Cardiac septum (tissue), 1 donor: ENCODE data around the gene CRACDL. TPM values are rescaled to one million over a fixed set of nuclear protein-coding genes. Genes with fewer than 3 reads are reported as not detected.
"Not testable (repeated sequence)": the region's sequence is repeated elsewhere in the genome, so short reads cannot be mapped to it uniquely, and the experiment has no call there.

ENCODE experiments used
- DNase-seq: peaks from one replicate; pipeline ENCODE4 v3.0.0-alpha.2; 2020; ENCODE audit warnings: low spot score
- intact Hi-C: fragments of 100-400 bp; cut with DNase I; formaldehyde crosslinking; loops from one replicate; pipeline ENCODE4 v1.14.0; 2022
- total RNA-seq: library from RNA; stranded (reverse); fragmentation: NEBNext Ultra II Directional; extraction: Animal tissue kit (Norgen Biotek cat#: 25700); gene quantifications from one replicate; pipeline ENCODE4 v1.2.1, GENCODE V29; 2021
- donor health status: DM: no; HTN: no; CAD: no.

The CRACDL gene
- total RNA-seq, 1 donor from 2014 or later = 3.3 TPM

DNA sequence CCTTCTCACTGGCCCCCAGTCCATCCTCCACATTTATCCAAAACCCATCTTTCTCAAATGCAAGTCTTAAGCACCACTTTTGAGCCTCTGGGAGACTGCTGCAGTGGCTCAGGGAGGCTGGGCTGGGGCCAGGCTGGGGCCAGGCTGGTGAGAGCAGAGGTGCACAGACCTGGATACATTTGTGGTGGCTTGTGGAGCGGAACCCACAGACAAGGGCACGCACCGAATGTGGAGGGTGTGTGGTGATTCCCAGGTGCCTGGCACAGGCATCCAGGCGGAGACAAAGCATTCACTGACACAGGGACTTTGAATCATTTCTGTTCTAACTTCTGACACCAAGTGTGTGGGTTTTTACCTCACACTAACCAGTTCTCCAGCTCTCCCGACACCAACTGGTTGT is 162.9 kb downstream of the CRACDL start:
- DNase-seq = no peak
- intact Hi-C loops = no loop called here

DNA sequence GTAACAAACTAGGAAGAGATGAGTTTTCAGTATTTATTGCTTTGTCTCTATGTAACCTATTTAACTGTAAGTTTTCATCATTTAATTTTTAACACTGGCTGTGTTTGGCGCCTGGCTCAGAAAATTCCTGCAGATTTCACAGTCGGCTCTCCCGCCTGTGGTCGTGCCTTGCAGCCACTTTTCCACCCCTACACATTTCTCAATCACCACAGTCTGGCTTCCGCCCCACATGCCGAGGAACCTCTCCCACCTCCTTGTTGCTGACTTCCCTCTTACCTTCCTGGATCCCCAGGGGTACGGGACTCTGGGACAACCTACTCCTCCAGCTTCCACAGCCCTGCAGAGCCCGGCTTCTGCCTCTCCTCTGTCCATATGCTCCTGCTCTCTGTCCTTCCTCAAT is 163.5 kb downstream of the CRACDL start:
- intact Hi-C loops = no loop called here
- no peak for DNase-seq

GRCh38 chr2:98771721-98772524 is 164.1 kb downstream of the CRACDL start:
- DNase-seq = no peak
- intact Hi-C loops = no loop called here

- intact Hi-C loops = no loop called here
- DNase-seq = no peak
Measured at GRCh38 chr2:98771264-98771663, 164.8 kb downstream of the CRACDL start.

DNA sequence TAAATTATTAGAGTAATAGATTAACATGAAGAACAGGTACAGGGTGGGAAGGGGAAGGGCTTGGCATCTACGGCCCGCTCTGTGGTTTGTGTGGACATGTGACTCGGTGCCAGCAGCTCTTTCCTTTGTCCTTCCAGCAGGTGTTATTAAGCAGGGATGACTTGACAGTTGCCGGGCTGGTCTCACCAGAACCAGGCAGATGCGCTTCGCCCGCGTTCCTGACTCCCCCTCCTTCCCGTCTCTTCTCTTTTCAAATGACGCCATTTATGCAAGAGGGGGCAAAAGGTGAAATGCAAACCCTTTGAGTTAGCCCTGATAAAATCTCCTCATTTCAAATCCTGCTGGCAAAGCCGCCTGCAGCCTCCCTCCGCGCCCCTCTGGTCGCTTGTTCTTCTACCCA is 166.2 kb downstream of the CRACDL start:
- DNase-seq = no peak
- intact Hi-C loops = no loop called here

GRCh38 chr2:98769114-98769476 is 166.9 kb downstream of the CRACDL start:
- no peak for DNase-seq
- intact Hi-C loops = no loop called here

GRCh38 chr2:98768384-98769113 is 167.5 kb downstream of the CRACDL start:
- intact Hi-C loops = no loop called here
- no peak for DNase-seq

- intact Hi-C loops = loop anchor here (5.0 kb wide), 1 partner anchor 53 kb away; no protein-coding TSS in a partner anchor
- no peak for DNase-seq
Measured at GRCh38 chr2:98764499-98764898, 171.5 kb downstream of the CRACDL start.

DNA sequence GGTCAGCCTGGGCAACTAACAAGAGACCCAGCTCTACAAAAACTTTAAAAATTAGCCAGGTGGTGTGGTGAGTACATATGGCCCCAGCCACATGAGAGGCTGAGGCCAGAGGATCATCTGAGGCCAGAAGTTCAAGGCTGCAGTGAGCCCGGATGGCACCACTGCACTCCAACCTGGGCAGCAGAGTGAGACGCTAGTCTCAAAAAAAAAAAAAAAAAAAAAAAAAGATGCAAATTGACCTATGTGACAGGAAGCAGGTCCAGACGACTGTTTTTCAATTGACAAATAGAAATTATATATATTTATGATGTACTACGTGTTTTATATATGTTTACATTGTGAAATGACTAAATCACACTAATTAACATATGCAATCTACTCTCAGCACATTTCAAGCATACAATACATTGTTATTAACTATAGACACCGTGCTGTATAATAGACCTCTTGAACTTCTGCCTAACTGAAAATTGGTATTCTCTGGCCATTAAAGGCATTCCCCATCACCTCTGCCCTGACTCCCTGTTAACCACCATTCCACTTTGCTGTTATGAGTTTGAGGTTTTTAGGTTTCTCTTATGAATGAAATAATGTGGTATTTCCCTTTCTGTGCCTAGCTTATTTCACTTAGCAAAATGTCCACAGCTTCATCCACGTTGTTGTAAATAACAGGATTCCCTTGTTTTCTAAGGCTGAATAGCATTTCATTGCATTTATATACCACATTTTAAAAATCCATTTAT is 172.6 kb downstream of the CRACDL start:
- intact Hi-C loops = loop anchor here (5.0 kb wide), 1 partner anchor 54 kb away; no protein-coding TSS in a partner anchor

DNA sequence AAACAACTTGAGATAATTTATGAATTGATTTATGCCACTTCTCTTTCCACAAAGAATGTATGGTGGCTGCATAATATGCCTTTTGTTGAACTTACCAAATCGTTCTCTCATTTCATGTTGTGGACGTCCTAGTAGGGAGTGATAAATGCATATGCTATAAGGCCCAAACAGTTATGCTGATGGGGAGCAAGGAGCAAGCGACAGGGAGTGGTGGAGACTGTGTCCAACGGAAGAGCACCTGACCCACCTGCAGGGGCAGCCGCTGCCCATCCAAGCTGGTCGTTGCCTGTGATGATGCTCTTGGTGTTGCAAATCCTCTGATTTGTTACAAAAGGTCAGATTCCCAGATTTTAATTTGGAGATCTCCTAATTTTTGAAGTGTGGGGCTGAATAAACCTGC is 174.1 kb downstream of the CRACDL start:
- intact Hi-C loops = loop anchor here (5.0 kb wide), 1 partner anchor 55 kb away; no protein-coding TSS in a partner anchor
- DNase-seq = no peak

More for the DNA sequence above, 172.6 kb downstream of the CRACDL start:
- no peak for DNase-seq

DNA sequence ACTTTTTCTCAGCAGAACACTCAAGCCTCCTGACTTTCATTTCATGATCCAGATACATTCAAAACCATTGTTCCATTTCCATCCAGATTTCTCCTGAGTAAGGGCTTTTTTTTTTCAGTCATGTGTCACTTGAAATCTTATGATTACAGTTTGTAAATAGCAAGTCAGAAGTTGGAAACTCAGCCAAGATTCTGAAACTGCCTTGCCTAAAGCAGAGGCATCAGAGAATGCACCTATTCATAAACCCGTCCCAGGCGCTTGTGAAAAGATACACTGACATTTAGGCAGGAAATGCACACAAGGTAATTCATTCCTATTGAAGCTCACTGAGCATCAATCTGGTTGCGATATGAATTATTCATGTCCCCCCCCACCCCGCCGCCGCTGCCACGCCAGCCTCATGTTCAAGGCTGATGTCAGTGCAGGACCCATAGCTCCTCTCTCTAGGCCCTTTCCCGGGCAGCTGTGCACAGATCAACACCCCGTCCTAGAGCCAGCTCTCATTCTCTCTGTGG is 174.7 kb downstream of the CRACDL start:
- no peak for DNase-seq
- intact Hi-C loops = loop anchor here (5.0 kb wide), 1 partner anchor 56 kb away; no protein-coding TSS in a partner anchor

DNA sequence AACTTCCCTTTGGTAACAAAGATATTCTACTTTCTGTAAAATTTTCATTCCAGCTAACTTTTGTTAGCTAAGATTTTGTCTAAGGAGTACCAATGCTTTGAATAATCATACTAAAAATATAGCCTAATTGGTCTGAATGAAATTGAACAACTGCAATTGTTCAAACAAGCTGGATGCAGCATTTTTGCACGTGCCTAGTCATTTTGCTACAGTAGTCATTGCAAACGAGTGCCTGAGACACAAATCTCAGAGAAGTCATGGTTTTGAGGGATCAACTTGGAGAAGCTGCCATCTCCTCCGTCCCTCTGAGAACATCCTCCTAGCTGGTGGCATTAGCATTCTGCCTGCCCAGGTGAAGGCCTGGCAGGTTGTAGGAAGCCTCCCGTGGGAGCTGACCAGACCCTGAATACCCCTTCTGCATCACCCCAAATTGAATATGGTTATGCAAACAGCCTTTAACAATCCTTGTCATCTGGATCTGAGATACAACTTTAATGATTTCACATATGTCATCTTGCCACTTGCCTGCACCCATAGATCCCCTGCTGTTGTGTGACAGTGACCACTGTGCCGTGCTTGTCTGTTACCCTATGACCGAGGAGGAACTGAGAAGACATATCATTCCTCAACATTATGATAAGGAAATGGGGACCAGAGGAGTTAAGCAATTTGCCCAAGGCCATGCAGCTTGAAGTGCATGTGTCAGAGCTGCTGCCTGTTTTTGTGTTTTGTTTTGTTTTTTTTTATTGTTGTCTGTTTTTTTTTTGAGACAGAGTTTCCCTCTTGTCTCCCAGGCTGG is 176.0 kb downstream of the CRACDL start:
- no peak for DNase-seq
- intact Hi-C loops = loop anchor here (5.0 kb wide), 1 partner anchor 57 kb away; no protein-coding TSS in a partner anchor

GRCh38 chr2:98759338-98759737 is 176.7 kb downstream of the CRACDL start:
- DNase-seq = no peak
- intact Hi-C loops = no loop called here

GRCh38 chr2:98757904-98758421 is 178.1 kb downstream of the CRACDL start:
- intact Hi-C loops = no loop called here
- peak; percentile 81 for DNase-seq

GRCh38 chr2:98753801-98754200 is 182.2 kb downstream of the CRACDL start:
- intact Hi-C loops = no loop called here
- no peak for DNase-seq

DNA sequence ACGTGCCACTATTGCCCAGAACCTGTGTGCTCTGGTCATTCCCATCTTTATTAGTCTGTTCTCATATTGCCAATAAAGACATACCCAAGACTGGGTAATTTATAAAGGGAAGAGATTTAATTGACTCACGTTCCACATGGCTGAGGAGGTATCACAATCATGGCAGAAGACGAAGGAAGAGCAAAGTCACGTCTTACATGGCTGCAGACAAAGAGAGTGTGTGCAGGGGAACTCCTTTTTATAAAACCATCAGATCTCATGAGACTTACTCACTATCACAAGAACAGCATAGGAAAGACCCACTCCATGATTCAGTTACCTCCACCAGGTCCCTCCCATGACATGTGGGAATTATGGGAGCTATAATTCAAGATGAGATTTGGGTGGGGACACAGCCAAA is 183.3 kb downstream of the CRACDL start:
- intact Hi-C loops, DNase-seq: not testable (repeated sequence)

DNA sequence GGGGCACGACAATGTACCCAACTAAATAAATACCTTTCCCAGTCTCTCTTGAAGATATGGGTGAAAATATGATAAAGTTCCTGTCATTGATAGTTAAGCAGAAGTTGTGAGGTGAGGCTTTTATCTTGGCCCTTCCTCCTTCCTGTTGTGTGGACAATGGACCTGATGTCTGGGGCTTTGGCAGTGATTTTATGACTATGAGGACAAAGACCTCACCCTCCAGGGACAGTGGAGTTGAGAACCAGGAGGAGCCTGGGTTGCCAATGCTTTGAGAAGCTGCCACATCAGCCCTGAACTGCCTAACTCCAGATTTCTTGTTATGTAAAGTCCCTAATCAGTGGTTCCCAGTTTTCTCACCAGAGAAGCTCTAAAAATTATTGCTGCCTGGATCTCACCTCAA is 184.3 kb downstream of the CRACDL start:
- no peak for DNase-seq
- intact Hi-C loops = no loop called here

DNA sequence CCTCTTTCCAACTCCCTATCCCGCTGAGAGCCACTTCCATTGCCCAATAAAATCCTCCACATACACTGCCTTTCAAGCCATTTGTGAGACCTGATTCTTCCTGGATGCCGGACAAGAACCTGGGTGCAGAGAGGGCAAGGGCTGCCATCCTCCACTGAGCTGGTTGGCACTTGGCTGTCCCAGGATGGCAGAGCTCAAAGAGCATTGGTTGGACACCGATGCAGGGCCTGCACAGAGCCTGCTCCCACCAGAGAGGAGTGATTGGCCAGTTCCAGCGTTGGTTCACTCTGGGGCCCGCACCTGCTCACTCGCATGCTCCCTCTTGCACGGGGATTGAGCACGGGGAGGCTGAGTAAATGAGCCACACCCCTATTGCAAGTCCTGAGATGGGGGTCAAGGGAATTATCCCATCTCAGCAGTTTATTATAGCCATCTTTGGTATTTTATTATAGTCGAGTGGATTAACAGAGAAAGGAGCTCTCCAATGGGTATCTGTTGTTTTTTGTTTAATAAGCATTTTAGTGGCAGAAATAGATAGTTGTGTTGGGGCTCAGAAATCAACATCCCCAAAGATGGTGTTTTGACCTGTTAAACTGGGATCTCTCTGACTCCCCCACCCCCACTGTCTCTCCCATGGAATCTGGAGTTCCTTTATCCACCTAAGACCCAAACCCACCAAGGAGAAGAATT is 185.3 kb downstream of the CRACDL start:
- no peak for DNase-seq
- intact Hi-C loops = no loop called here
